Bronchial epithelial cell (primary cell): ENCODE data around the gene TP53I13. TPM values are rescaled to one million over a fixed set of nuclear protein-coding genes. Genes with fewer than 3 reads are reported as not detected.
A peak's percentile ranks its signal among the peaks of the same experiment; 100 is the strongest.

Experiments used
- DNase-seq: peaks from one replicate; pipeline ENCODE4 v3.0.0-alpha.2; 2010; ENCODE audit warnings: low read depth
- FAIRE-seq: peaks from 2 replicates; lab custom pipeline; 2011; peaks lifted over from hg19 to GRCh38; lab: Jason Lieb, UNC
- H3K27me3 ChIP-seq: 2 replicates; pipeline ENCODE4 v1.5.1; 2011; ENCODE audit warnings: low read length; ENCODE audit not compliant: control insufficient read depth, insufficient read depth
- H3K36me3 ChIP-seq: 2 replicates; pipeline ENCODE4 v1.5.1; 2011; ENCODE audit warnings: low read length; ENCODE audit not compliant: control insufficient read depth, insufficient read depth
- H3K4me3 ChIP-seq: 2 replicates; pipeline ENCODE4 v1.5.1; 2011; ENCODE audit warnings: mild to moderate bottlenecking, low read depth, low read length, control low read depth
- CTCF ChIP-seq: IDR thresholded peaks from 2 replicates; pipeline ENCODE4 v1.5.1; 2011; ENCODE audit warnings: mild to moderate bottlenecking, moderate library complexity, low read length, control low read depth, inconsistent platforms; ENCODE audit not compliant: insufficient read depth, severe bottlenecking
- total RNA-seq: library from RNA; depleted of rRNA; stranded (reverse); fragments of >200 nt; gene quantifications from 2 replicates; pipeline ENCODE4 v1.2.1, GENCODE V29; 2014

Gene TP53I13
- total RNA-seq, 1 donor from 2014 or later: 25.3 TPM

- H3K4me3 ChIP-seq: no peak overlapping the region
- FAIRE-seq (peak; percentile 89), DNase-seq (peak; percentile 93)
- H3K36me3 ChIP-seq: peaks cover 33% of the 10 kb centered on the region
- TF ChIP-seq CTCF: no peak
- no peaks in the 10 kb centered on the region for H3K27me3 ChIP-seq
Measured at GRCh38 chr17:29581583-29582253, 13.2 kb downstream of the TP53I13 start.

- Histone ChIP-seq H3K36me3 (peaks cover 27% of the 10 kb centered on the region), H3K4me3 (no peak overlapping the region), H3K27me3 (no peaks in the 10 kb centered on the region)
- DNase-seq: no peak
- FAIRE-seq: no peak
- TF ChIP-seq CTCF: no peak
Measured at GRCh38 chr17:29582254-29582765, 13.8 kb downstream of the TP53I13 start.

GRCh38 chr17:29582772-29583171, 14.3 kb downstream of the TP53I13 start:
- DNase-seq: no peak
- Histone ChIP-seq H3K4me3 (no peak overlapping the region), H3K36me3 (peaks cover 24% of the 10 kb centered on the region), H3K27me3 (no peaks in the 10 kb centered on the region)
- FAIRE-seq: no peak
- no peak for TF ChIP-seq CTCF

- peaks cover 18% of the 10 kb centered on the region for H3K36me3 ChIP-seq
- no peaks in the 10 kb centered on the region for H3K27me3 ChIP-seq
- no peak overlapping the region for H3K4me3 ChIP-seq
- peak; percentile 94 for DNase-seq
- TF ChIP-seq CTCF: no peak
- FAIRE-seq: peak; percentile 83
Measured at GRCh38 chr17:29583324-29584248, 15.1 kb downstream of the TP53I13 start.

- Histone ChIP-seq H3K27me3 (no peaks in the 10 kb centered on the region), H3K36me3 (peaks cover 16% of the 10 kb centered on the region), H3K4me3 (no peak overlapping the region)
- FAIRE-seq: no peak
- no peak for TF ChIP-seq CTCF
- DNase-seq: no peak
Measured at GRCh38 chr17:29584452-29585079, 16.1 kb downstream of the TP53I13 start.
